Testis (tissue), 3 donors: Measurements from ENCODE around the gene NHLRC3. TPM values are rescaled to one million over a fixed set of nuclear protein-coding genes. Genes with fewer than 3 reads are reported as not detected.

Experiments used
- DNase-seq: peaks from one replicate; pipeline ENCODE4 v3.0.0-alpha.2; 2019
- H3K27ac ChIP-seq, 2 donors: fragments of 200-600 bp; sonication (generic); one replicate each; pipeline ENCODE4 v1.5.1; 2019
- H3K27me3 ChIP-seq: fragments of 200-600 bp; sonication (generic); one replicate; pipeline ENCODE4 v1.5.1; 2019
- H3K36me3 ChIP-seq: fragments of 200-600 bp; sonication (generic); one replicate; pipeline ENCODE4 v1.5.1; 2017; ENCODE audit warnings: low read depth; ENCODE audit errors: missing control alignments
- H3K4me1 ChIP-seq: fragments of 200-600 bp; sonication (generic); one replicate; pipeline ENCODE4 v1.5.1; 2019
- H3K4me3 ChIP-seq, 2 donors: fragments of 200-600 bp; sonication (generic); one replicate each; pipeline ENCODE4 v1.5.1; 2017 to 2019
- H3K9me3 ChIP-seq: fragments of 200-600 bp; sonication (generic); one replicate; pipeline ENCODE4 v1.5.1; 2017
- POLR2A ChIP-seq: fragments of 450-650 bp; IDR thresholded peaks from one replicate; pipeline ENCODE4 v1.6.1; 2017; ENCODE audit warnings: antibody characterized with exemption, mild to moderate bottlenecking, moderate library complexity
- WGBS, 2 donors: methylation state at CpG; one replicate each; pipeline ENCODE4 v1.1.5; 2018; 5-methylcytosine and 5-hydroxymethylcytosine counted together
- intact Hi-C: fragments of 100-400 bp; cut with DNase I; formaldehyde crosslinking; loops from one replicate; pipeline ENCODE4 v1.15.1; 2023; ENCODE audit warnings: low total_unique reads
- polyA plus RNA-seq: library from polyadenylated mRNA; stranded (reverse); fragments of 350-450 nt; fragmentation: Illumina TruSeq; extraction: RNeasy Lipid Tissue Mini Kit (QIAGEN cat#74804); gene quantifications from one replicate; pipeline ENCODE4 v1.2.3, GENCODE V29; 2014; ENCODE audit warnings: low read depth, low replicate concordance; ENCODE audit not compliant: insufficient read depth
- total RNA-seq, 2 donors: library from RNA; depleted of rRNA; stranded (reverse); fragments of >200 nt; gene quantifications; one replicate each; pipeline ENCODE4 v1.2.3, GENCODE V29; 2016
- TF ChIP-seq, protein P1 (sequence below), 3 experiments: fragments of 450-650 bp in 2 of 3; fragments of 200-600 bp in 1 of 3; sonication (generic) in 1 of 3; IDR thresholded peaks; one replicate each; pipeline ENCODE4 v1.5.1; 2016 to 2019; ENCODE audit warnings: antibody characterized with exemption in 3 of 3, mild to moderate bottlenecking in 2 of 3, moderate library complexity in 1 of 3

Gene NHLRC3
- total and polyA plus RNA-seq, 3 donors from 2014 or later: 23.2 to 35.6 (median 33.1) TPM

DNA sequence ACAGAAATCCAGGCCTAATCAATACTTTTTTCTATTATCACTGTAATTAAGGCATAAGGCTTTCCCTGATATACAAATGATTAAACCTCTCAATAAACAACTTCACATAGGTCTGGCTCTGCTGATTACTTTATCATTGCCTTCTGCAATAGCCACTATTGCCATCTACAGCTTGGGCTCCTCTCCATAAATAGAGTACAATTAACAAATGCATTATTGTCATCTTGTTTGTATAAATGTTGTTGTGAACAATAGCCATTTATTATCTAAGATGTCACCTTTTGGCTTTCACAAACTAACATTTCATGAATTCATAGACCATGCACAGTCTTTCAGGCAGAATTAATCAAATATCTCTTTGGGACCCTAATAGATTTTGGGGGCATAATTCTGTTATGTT, 53.3 kb downstream of the NHLRC3 start:
- no peaks in the 10 kb centered on the region for H3K36me3 ChIP-seq
- intact Hi-C loops: no loop called here
- no peaks in the 10 kb centered on the region for H3K4me1 ChIP-seq
- H3K9me3 ChIP-seq: no peaks in the 10 kb centered on the region
- H3K27me3 ChIP-seq: no peaks in the 10 kb centered on the region
- no peak for DNase-seq
- TF ChIP-seq POLR2A: no peak
- TF ChIP-seq, protein P1, sequence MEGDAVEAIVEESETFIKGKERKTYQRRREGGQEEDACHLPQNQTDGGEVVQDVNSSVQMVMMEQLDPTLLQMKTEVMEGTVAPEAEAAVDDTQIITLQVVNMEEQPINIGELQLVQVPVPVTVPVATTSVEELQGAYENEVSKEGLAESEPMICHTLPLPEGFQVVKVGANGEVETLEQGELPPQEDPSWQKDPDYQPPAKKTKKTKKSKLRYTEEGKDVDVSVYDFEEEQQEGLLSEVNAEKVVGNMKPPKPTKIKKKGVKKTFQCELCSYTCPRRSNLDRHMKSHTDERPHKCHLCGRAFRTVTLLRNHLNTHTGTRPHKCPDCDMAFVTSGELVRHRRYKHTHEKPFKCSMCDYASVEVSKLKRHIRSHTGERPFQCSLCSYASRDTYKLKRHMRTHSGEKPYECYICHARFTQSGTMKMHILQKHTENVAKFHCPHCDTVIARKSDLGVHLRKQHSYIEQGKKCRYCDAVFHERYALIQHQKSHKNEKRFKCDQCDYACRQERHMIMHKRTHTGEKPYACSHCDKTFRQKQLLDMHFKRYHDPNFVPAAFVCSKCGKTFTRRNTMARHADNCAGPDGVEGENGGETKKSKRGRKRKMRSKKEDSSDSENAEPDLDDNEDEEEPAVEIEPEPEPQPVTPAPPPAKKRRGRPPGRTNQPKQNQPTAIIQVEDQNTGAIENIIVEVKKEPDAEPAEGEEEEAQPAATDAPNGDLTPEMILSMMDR (IDR thresholded peaks at IDR 0.05): no peak
- H3K4me3 ChIP-seq: no peak overlapping the region
- H3K27ac ChIP-seq: no peak overlapping the region

DNA sequence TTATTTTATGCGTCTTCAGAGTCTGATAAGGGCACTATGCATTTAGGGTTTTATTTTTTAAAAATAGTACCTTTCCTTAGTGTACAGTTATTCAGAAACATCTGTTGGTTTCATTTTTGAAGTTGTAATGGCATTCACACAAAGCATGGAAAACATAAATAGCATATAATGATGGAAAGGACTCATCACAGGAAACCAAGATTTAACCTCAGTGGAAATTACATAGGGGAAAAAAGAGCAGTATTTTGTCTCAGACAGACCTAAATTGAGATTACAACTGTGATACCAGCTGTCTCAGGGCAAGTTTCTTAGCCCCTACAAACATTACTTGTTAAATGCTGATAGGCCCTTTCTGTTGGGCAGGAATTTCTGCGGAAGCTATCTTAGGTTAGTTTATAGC, 57.2 kb downstream of the NHLRC3 start:
- Histone ChIP-seq H3K4me3 (no peak overlapping the region), H3K27ac (no peak overlapping the region), H3K36me3 (no peaks in the 10 kb centered on the region), H3K27me3 (no peaks in the 10 kb centered on the region), H3K9me3 (no peaks in the 10 kb centered on the region), H3K4me1 (no peaks in the 10 kb centered on the region)
- TF ChIP-seq, protein P1 (IDR thresholded peaks at IDR 0.05): no peak
- TF ChIP-seq POLR2A: no peak
- intact Hi-C loops: no loop called here
- 85 to 87% methylated on average over 2 of the region's 2 CpGs for WGBS, 2 donors
- no peak for DNase-seq

DNA sequence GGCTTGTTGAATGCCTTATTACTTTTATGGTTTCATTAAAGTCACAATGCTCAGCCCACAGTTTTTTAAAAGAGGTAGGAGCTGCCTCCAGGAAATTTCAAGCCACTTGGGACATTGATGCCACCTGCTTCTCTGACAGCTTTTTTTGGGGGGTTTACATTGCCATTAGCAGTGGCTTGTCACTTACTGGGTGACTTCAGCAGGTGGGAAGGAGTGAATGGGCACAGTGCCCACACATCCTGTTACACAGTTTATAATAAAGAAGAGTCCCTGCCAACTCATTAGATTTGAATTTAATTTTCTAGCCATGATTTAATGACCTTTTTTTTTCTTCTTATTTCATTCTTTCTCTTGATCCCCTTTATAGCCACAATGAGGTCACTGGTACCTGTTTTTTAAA, 61.0 kb downstream of the NHLRC3 start:
- Histone ChIP-seq H3K9me3 (no peaks in the 10 kb centered on the region), H3K36me3 (no peaks in the 10 kb centered on the region), H3K4me3 (no peak overlapping the region), H3K27me3 (no peaks in the 10 kb centered on the region), H3K27ac (no peak overlapping the region), H3K4me1 (no peaks in the 10 kb centered on the region)
- no peak for DNase-seq
- TF ChIP-seq, protein P1 (IDR thresholded peaks at IDR 0.05): no peak
- no peak for TF ChIP-seq POLR2A
- intact Hi-C loops: no loop called here

Other genes starting within 250 kb of the NHLRC3 start
- gene STOML3, start 47.6 kb upstream of the NHLRC3 start, total RNA-seq: under 1 TPM in 1 of 2 donors, not detected in 1; 0.12 TPM
- gene STOML3, start 47.6 kb upstream of the NHLRC3 start, polyA plus RNA-seq: 0.91 TPM
- gene PROSER1, start 367 bp upstream of the NHLRC3 start, total RNA-seq: 10 to 100 TPM; 32.0 to 33.0 TPM
- gene PROSER1, start 367 bp upstream of the NHLRC3 start, polyA plus RNA-seq: 37.0 TPM